ELF-1 (cell line): ENCODE data around the gene OSBPL10.
A peak's percentile ranks its signal among the peaks of the same experiment; 100 is the strongest.

Source experiments
- DNase-seq: peaks from one replicate; pipeline ENCODE4 v3.0.0-alpha.2; 2016; ENCODE audit warnings: low read depth, low spot score

The OSBPL10 gene

GRCh38 chr3:31959951-31960792 is 20.9 kb downstream of the OSBPL10 start:
- peak; percentile 45 for DNase-seq

- DNase-seq, result no peak
These were observed 21.8 kb downstream of the OSBPL10 start for GRCh38 chr3:31959251-31959650.

- no peak for DNase-seq
These were observed 22.3 kb downstream of the OSBPL10 start for GRCh38 chr3:31958701-31959152.

GRCh38 chr3:31957106-31957505 is 24.0 kb downstream of the OSBPL10 start:
- DNase-seq, result no peak

- DNase-seq, result no peak
These were observed 25.5 kb downstream of the OSBPL10 start for GRCh38 chr3:31955581-31955980.

- no peak for DNase-seq
These were observed 27.4 kb downstream of the OSBPL10 start for GRCh38 chr3:31953636-31954035.

- no peak for DNase-seq
These were observed 28.0 kb downstream of the OSBPL10 start for GRCh38 chr3:31953091-31953490.

- no peak for DNase-seq
These were observed 28.9 kb downstream of the OSBPL10 start for GRCh38 chr3:31952205-31952604.

- DNase-seq, result no peak
These were observed 32.8 kb downstream of the OSBPL10 start for GRCh38 chr3:31948280-31948679.

GRCh38 chr3:31947671-31948091 is 33.4 kb downstream of the OSBPL10 start:
- DNase-seq, result peak; percentile 44

- DNase-seq, result no peak
These were observed 33.9 kb downstream of the OSBPL10 start for GRCh38 chr3:31947162-31947561.

- DNase-seq, result no peak
These were observed 34.5 kb downstream of the OSBPL10 start for GRCh38 chr3:31946484-31947081.

GRCh38 chr3:31945738-31946052 is 35.4 kb downstream of the OSBPL10 start:
- DNase-seq, result no peak

GRCh38 chr3:31943041-31943440 is 38.0 kb downstream of the OSBPL10 start:
- no peak for DNase-seq

- DNase-seq, result no peak
These were observed 38.6 kb downstream of the OSBPL10 start for GRCh38 chr3:31942446-31942845.

GRCh38 chr3:31937225-31937624 is 43.8 kb downstream of the OSBPL10 start:
- DNase-seq, result no peak

GRCh38 chr3:31936420-31937060 is 44.5 kb downstream of the OSBPL10 start:
- no peak for DNase-seq

GRCh38 chr3:31934866-31935265 is 46.2 kb downstream of the OSBPL10 start:
- peak; percentile 40 for DNase-seq

- DNase-seq, result no peak
These were observed 47.0 kb downstream of the OSBPL10 start for GRCh38 chr3:31934018-31934417.

GRCh38 chr3:31932990-31933389 is 48.1 kb downstream of the OSBPL10 start:
- DNase-seq, result no peak

- DNase-seq, result no peak
These were observed 51.1 kb downstream of the OSBPL10 start for GRCh38 chr3:31929826-31930502.

GRCh38 chr3:31927811-31928210 is 53.3 kb downstream of the OSBPL10 start:
- no peak for DNase-seq
